MG63 (cell line): ENCODE data around the gene ATP6V0B. TPM values are rescaled to one million over a fixed set of nuclear protein-coding genes. Genes with fewer than 3 reads are reported as not detected.

Experiments
- DNase-seq: peaks from one replicate; pipeline ENCODE4 v3.0.0-alpha.2; 2020
- H3K27me3 ChIP-seq: fragments of 250-450 bp; sonication (Bioruptor Pico); 2 replicates; pipeline ENCODE4 v1.5.1; 2020; ENCODE audit warnings: mild to moderate bottlenecking, moderate library complexity
- H3K36me3 ChIP-seq: fragments of 250-450 bp; sonication (Bioruptor Pico); 2 replicates; pipeline ENCODE4 v1.5.1; 2020; ENCODE audit warnings: mild to moderate bottlenecking, moderate library complexity
- H3K4me3 ChIP-seq: fragments of 250-450 bp; sonication (Bioruptor Pico); 2 replicates; pipeline ENCODE4 v1.5.1; 2020; ENCODE audit warnings: mild to moderate bottlenecking, moderate library complexity
- H3K9me3 ChIP-seq: fragments of 250-450 bp; sonication (Bioruptor Pico); 2 replicates; pipeline ENCODE4 v1.5.1; 2020; ENCODE audit warnings: mild to moderate bottlenecking, moderate library complexity
- total RNA-seq: library from RNA; depleted of rRNA; stranded (reverse); fragments of >200 nt; shearing (Covaris generic); gene quantifications from 2 replicates; pipeline ENCODE4 v1.2.3, GENCODE V29; 2014; ENCODE audit warnings: low replicate concordance

Gene ATP6V0B
- total RNA-seq, 1 experiment from 2014 or later = 124 TPM

- Histone ChIP-seq H3K4me3 (no peak overlapping the region), H3K36me3 (peaks cover 15% of the 10 kb centered on the region), H3K27me3 (no peaks in the 10 kb centered on the region), H3K9me3 (no peaks in the 10 kb centered on the region)
- no peak for DNase-seq
Observed at GRCh38 chr1:43958351-43959255, 16.2 kb upstream of the ATP6V0B start.

- H3K27me3 ChIP-seq = no peaks in the 10 kb centered on the region
- no peak for DNase-seq
- H3K9me3 ChIP-seq = no peaks in the 10 kb centered on the region
- H3K4me3 ChIP-seq = no peak overlapping the region
- peaks cover 15% of the 10 kb centered on the region for H3K36me3 ChIP-seq
Observed at GRCh38 chr1:43960798-43961197, 14.0 kb upstream of the ATP6V0B start.

GRCh38 chr1:43961692-43962091 lies 13.1 kb upstream of the ATP6V0B start:
- H3K27me3 ChIP-seq = no peaks in the 10 kb centered on the region
- H3K4me3 ChIP-seq = no peak overlapping the region
- DNase-seq = no peak
- no peaks in the 10 kb centered on the region for H3K9me3 ChIP-seq
- H3K36me3 ChIP-seq = peaks cover 13% of the 10 kb centered on the region

- no peak for DNase-seq
- Histone ChIP-seq H3K4me3 (no peak overlapping the region), H3K36me3 (peaks cover 11% of the 10 kb centered on the region), H3K27me3 (no peaks in the 10 kb centered on the region), H3K9me3 (no peaks in the 10 kb centered on the region)
Observed at GRCh38 chr1:43962324-43962723, 12.4 kb upstream of the ATP6V0B start.

- H3K27me3 ChIP-seq = no peaks in the 10 kb centered on the region
- no peak overlapping the region for H3K4me3 ChIP-seq
- H3K9me3 ChIP-seq = no peaks in the 10 kb centered on the region
- DNase-seq = no peak
- H3K36me3 ChIP-seq = peaks cover 5% of the 10 kb centered on the region; the same call in 1 of the 2 replicates
Observed at GRCh38 chr1:43963006-43963405, 11.8 kb upstream of the ATP6V0B start.

GRCh38 chr1:43963890-43964289 lies 10.9 kb upstream of the ATP6V0B start:
- Histone ChIP-seq H3K9me3 (no peaks in the 10 kb centered on the region), H3K27me3 (no peaks in the 10 kb centered on the region), H3K36me3 (peaks cover 3% of the 10 kb centered on the region; the same call in 1 of the 2 replicates), H3K4me3 (no peak overlapping the region)
- DNase-seq = no peak

GRCh38 chr1:43965316-43965715 lies 9.4 kb upstream of the ATP6V0B start:
- Histone ChIP-seq H3K36me3 (peaks cover 2% of the 10 kb centered on the region), H3K9me3 (no peaks in the 10 kb centered on the region), H3K4me3 (no peak overlapping the region), H3K27me3 (no peaks in the 10 kb centered on the region)
- DNase-seq = no peak

- no peak for DNase-seq
- Histone ChIP-seq H3K27me3 (no peaks in the 10 kb centered on the region), H3K36me3 (peaks cover 22% of the 10 kb centered on the region), H3K4me3 (no peak overlapping the region), H3K9me3 (no peaks in the 10 kb centered on the region)
Observed at GRCh38 chr1:43968348-43968948, 6.3 kb upstream of the ATP6V0B start.

- Histone ChIP-seq H3K4me3 (peak overlapping the region; percentile 100), H3K27me3 (no peaks in the 10 kb centered on the region), H3K36me3 (peaks cover 22% of the 10 kb centered on the region), H3K9me3 (no peaks in the 10 kb centered on the region)
- no peak for DNase-seq
Observed at GRCh38 chr1:43969416-43969745, 5.4 kb upstream of the ATP6V0B start.

GRCh38 chr1:43969746-43970466 lies 4.9 kb upstream of the ATP6V0B start, which contains the start of gene DPH2:
TSS of gene DPH2 (plus strand) at chr1:43970010. CDS start at chr1:43970176, 166 bp downstream.
- peak within 1 kb of the TSS; percentile 100 for H3K4me3 ChIP-seq
- peaks cover 22% of the 10 kb centered on the region for H3K36me3 ChIP-seq
- peak; percentile 98 for DNase-seq
- no peaks in the 10 kb centered on the region for H3K9me3 ChIP-seq
- no peaks in the 10 kb centered on the region for H3K27me3 ChIP-seq

- Histone ChIP-seq H3K4me3 (peak overlapping the region; percentile 100), H3K27me3 (no peaks in the 10 kb centered on the region), H3K9me3 (no peaks in the 10 kb centered on the region), H3K36me3 (peaks cover 22% of the 10 kb centered on the region)
- DNase-seq = no peak
Observed at GRCh38 chr1:43970502-43970901, 4.3 kb upstream of the ATP6V0B start.

GRCh38 chr1:43970911-43971310 lies 3.8 kb upstream of the ATP6V0B start:
- H3K36me3 ChIP-seq = peaks cover 22% of the 10 kb centered on the region
- DNase-seq = no peak
- peak overlapping the region; percentile 100 for H3K4me3 ChIP-seq
- no peaks in the 10 kb centered on the region for H3K27me3 ChIP-seq
- no peaks in the 10 kb centered on the region for H3K9me3 ChIP-seq

- DNase-seq = no peak
- no peak overlapping the region for H3K4me3 ChIP-seq
- peaks cover 25% of the 10 kb centered on the region for H3K36me3 ChIP-seq
- no peaks in the 10 kb centered on the region for H3K27me3 ChIP-seq
- no peaks in the 10 kb centered on the region for H3K9me3 ChIP-seq
Observed at GRCh38 chr1:43971336-43971980, 3.3 kb upstream of the ATP6V0B start.

- Histone ChIP-seq H3K9me3 (no peaks in the 10 kb centered on the region), H3K27me3 (no peaks in the 10 kb centered on the region), H3K36me3 (peaks cover 44% of the 10 kb centered on the region), H3K4me3 (peak overlapping the region; percentile 76)
- DNase-seq = peak; percentile 36
Observed at GRCh38 chr1:43973981-43974442, 748 bp upstream of the ATP6V0B start.

- no peaks in the 10 kb centered on the region for H3K9me3 ChIP-seq
- peak overlapping the region; percentile 76 for H3K4me3 ChIP-seq
- no peaks in the 10 kb centered on the region for H3K27me3 ChIP-seq
- peak; percentile 34 for DNase-seq
- H3K36me3 ChIP-seq = peaks cover 42% of the 10 kb centered on the region
Observed at GRCh38 chr1:43975249-43975961, 645 bp downstream of the ATP6V0B start.

- no peak for DNase-seq
- peaks cover 45% of the 10 kb centered on the region for H3K36me3 ChIP-seq
- H3K27me3 ChIP-seq = no peaks in the 10 kb centered on the region
- no peaks in the 10 kb centered on the region for H3K9me3 ChIP-seq
- peak overlapping the region; percentile 76 for H3K4me3 ChIP-seq
Observed at GRCh38 chr1:43976045-43976444, 1.3 kb downstream of the ATP6V0B start.
